22Rv1 (cell line): ENCODE results near the gene OGG1.

Experiments used
- ZFX ChIP-seq: fragments of 450-650 bp; IDR thresholded peaks from 2 replicates; pipeline ENCODE4 v1.6.1; 2017; ENCODE audit warnings: antibody characterized with exemption, borderline replicate concordance
- TF ChIP-seq, protein P1 (sequence below): fragments of 450-650 bp; IDR thresholded peaks from 2 replicates; pipeline ENCODE4 v1.5.1; 2017; ENCODE audit warnings: mild to moderate bottlenecking

DNA sequence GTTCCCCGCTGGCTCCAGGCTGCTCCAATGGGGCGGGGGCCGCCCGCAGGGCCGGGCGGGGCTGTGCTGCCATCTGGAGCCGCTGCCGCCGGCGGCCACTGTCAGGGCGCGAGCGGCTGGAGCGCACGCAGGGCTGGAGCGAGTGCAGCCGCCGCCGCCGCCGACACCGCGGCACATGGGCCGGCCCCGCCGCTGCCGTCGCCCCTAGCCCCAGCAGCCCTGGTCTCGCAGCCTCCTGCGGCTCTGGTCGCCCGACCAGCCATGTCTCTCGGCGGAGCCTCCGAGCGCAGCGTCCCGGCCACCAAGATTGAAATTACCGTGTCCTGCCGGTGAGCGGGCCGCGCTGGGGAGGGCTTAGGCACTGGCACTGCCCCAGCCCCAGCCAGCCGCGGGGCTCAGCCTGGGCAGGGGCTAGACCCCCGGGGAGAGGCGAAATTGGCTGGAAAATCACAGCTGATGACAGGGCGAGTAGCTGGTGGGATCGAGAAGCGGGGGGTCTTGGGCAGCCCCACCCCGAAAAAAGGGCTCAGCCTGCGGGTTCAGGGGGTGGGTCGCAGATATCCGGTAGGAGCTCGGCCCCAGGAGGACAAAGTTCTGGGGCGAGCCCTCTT, 45.9 kb upstream of the OGG1 start, which contains the start of gene CPNE9:
- TF ChIP-seq, protein P1, sequence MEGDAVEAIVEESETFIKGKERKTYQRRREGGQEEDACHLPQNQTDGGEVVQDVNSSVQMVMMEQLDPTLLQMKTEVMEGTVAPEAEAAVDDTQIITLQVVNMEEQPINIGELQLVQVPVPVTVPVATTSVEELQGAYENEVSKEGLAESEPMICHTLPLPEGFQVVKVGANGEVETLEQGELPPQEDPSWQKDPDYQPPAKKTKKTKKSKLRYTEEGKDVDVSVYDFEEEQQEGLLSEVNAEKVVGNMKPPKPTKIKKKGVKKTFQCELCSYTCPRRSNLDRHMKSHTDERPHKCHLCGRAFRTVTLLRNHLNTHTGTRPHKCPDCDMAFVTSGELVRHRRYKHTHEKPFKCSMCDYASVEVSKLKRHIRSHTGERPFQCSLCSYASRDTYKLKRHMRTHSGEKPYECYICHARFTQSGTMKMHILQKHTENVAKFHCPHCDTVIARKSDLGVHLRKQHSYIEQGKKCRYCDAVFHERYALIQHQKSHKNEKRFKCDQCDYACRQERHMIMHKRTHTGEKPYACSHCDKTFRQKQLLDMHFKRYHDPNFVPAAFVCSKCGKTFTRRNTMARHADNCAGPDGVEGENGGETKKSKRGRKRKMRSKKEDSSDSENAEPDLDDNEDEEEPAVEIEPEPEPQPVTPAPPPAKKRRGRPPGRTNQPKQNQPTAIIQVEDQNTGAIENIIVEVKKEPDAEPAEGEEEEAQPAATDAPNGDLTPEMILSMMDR = no peak
- TF ChIP-seq ZFX = no peak
